Duodenal mucosa (tissue), 2 donors: ENCODE measurements around the gene PBXIP1.
"Not testable (repeated sequence)": the region's sequence is repeated elsewhere in the genome, so short reads cannot be mapped to it uniquely, and the experiment has no call there.

ENCODE experiments used
- H3K27ac ChIP-seq: one replicate; pipeline ENCODE4 v1.7.0; 2013; ENCODE audit warnings: low read depth, low read length
- H3K27me3 ChIP-seq, 2 donors: one replicate each; pipeline ENCODE4 v1.7.0; 2013; ENCODE audit warnings: low read length in 2 of 2, control low read depth in 1 of 2; ENCODE audit not compliant: insufficient read depth in 2 of 2, control insufficient read depth in 1 of 2
- H3K36me3 ChIP-seq, 2 donors: one replicate each; pipeline ENCODE4 v1.7.0; 2013; ENCODE audit warnings: low read length in 2 of 2, control low read depth in 1 of 2; ENCODE audit not compliant: insufficient read depth in 2 of 2, control insufficient read depth in 1 of 2
- H3K4me1 ChIP-seq, 2 donors: one replicate each; pipeline ENCODE4 v1.7.0; 2013; ENCODE audit warnings: low read length in 2 of 2, control low read depth in 1 of 2; ENCODE audit not compliant: insufficient read depth in 2 of 2, control insufficient read depth in 1 of 2
- H3K4me3 ChIP-seq, 2 donors: one replicate each; pipeline ENCODE4 v1.7.0; 2013; ENCODE audit warnings: low read length in 2 of 2, low read depth in 1 of 2
- H3K9ac ChIP-seq, 2 donors: one replicate each; pipeline ENCODE4 v1.7.0; 2013; ENCODE audit warnings: low read length in 2 of 2, low read depth in 1 of 2
- H3K9me3 ChIP-seq, 2 donors: one replicate each; pipeline ENCODE4 v1.7.0; 2013; ENCODE audit warnings: low read length in 2 of 2, control low read depth in 1 of 2; ENCODE audit not compliant: control insufficient read depth in 1 of 2

Gene PBXIP1

GRCh38 chr1:154994269-154994587 is 38.3 kb upstream of the PBXIP1 start:
- no peak overlapping the region for H3K9ac ChIP-seq
- no peak overlapping the region for H3K4me3 ChIP-seq
- H3K36me3 ChIP-seq, result peaks cover 4 to 15% of the 10 kb centered on the region in 2 donors
- no peaks in the 10 kb centered on the region for H3K9me3 ChIP-seq
- H3K4me1 ChIP-seq, result peaks cover 20 to 34% of the 10 kb centered on the region in 2 donors
- H3K27ac ChIP-seq, result no peak overlapping the region
- no peaks in the 10 kb centered on the region for H3K27me3 ChIP-seq

GRCh38 chr1:154993572-154994268 is 37.8 kb upstream of the PBXIP1 start, which contains the start of gene LENEP:
TSS of gene LENEP (plus strand) at chr1:154993586. CDS start at chr1:154993608, 22 bp downstream.
- Histone ChIP-seq H3K9me3 (no peaks in the 10 kb centered on the region), H3K36me3 (peaks cover 7 to 20% of the 10 kb centered on the region in 2 donors), H3K9ac (no peak within 1 kb of the TSS), H3K4me1 (peaks cover 20 to 34% of the 10 kb centered on the region in 2 donors), H3K27me3 (no peaks in the 10 kb centered on the region), H3K27ac (no peak within 1 kb of the TSS), H3K4me3 (no peak within 1 kb of the TSS)

- H3K4me3 ChIP-seq, result no peak overlapping the region
- no peak overlapping the region for H3K9ac ChIP-seq
- no peak overlapping the region for H3K27ac ChIP-seq
- peaks cover 13 to 28% of the 10 kb centered on the region in 2 donors for H3K36me3 ChIP-seq
- H3K27me3 ChIP-seq, result no peaks in the 10 kb centered on the region
- H3K9me3 ChIP-seq, result no peaks in the 10 kb centered on the region
- peaks cover 27 to 38% of the 10 kb centered on the region in 2 donors for H3K4me1 ChIP-seq
These were observed 37.0 kb upstream of the PBXIP1 start for GRCh38 chr1:154992721-154993571.

GRCh38 chr1:154990276-154990675 is 34.4 kb upstream of the PBXIP1 start:
- peaks cover 13 to 37% of the 10 kb centered on the region in 2 donors for H3K36me3 ChIP-seq
- H3K9me3 ChIP-seq, result no peaks in the 10 kb centered on the region
- no peaks in the 10 kb centered on the region for H3K27me3 ChIP-seq
- H3K4me3 ChIP-seq, result no peak overlapping the region
- no peak overlapping the region for H3K27ac ChIP-seq
- H3K9ac ChIP-seq, result no peak overlapping the region
- H3K4me1 ChIP-seq, result peaks cover 20 to 29% of the 10 kb centered on the region in 2 donors

GRCh38 chr1:154989195-154989860 is 33.4 kb upstream of the PBXIP1 start:
- H3K4me1 ChIP-seq, result peaks cover 20 to 23% of the 10 kb centered on the region in 2 donors
- peaks cover 13 to 37% of the 10 kb centered on the region in 2 donors for H3K36me3 ChIP-seq
- peak overlapping the region in 1 of 2 donors; percentile 38 for H3K4me3 ChIP-seq
- H3K9ac ChIP-seq, result no peak overlapping the region
- no peaks in the 10 kb centered on the region for H3K9me3 ChIP-seq
- H3K27ac ChIP-seq, result no peak overlapping the region
- H3K27me3 ChIP-seq, result no peaks in the 10 kb centered on the region

GRCh38 chr1:154988058-154988954 is 32.4 kb upstream of the PBXIP1 start:
- Histone ChIP-seq H3K9me3 (no peaks in the 10 kb centered on the region), H3K36me3 (peaks cover 13 to 37% of the 10 kb centered on the region in 2 donors), H3K4me3 (no peak overlapping the region), H3K27me3 (no peaks in the 10 kb centered on the region), H3K9ac (no peak overlapping the region), H3K27ac (no peak overlapping the region), H3K4me1 (peaks cover 27 to 30% of the 10 kb centered on the region in 2 donors)

GRCh38 chr1:154987326-154987725 is 31.4 kb upstream of the PBXIP1 start:
- peaks cover 13 to 33% of the 10 kb centered on the region in 2 donors for H3K36me3 ChIP-seq
- H3K9ac ChIP-seq, result no peak overlapping the region
- no peaks in the 10 kb centered on the region for H3K27me3 ChIP-seq
- peaks cover 29 to 35% of the 10 kb centered on the region in 2 donors for H3K4me1 ChIP-seq
- no peak overlapping the region for H3K4me3 ChIP-seq
- H3K9me3 ChIP-seq, result no peaks in the 10 kb centered on the region
- no peak overlapping the region for H3K27ac ChIP-seq

- Histone ChIP-seq H3K4me1 (peaks cover 31 to 37% of the 10 kb centered on the region in 2 donors), H3K36me3 (peaks cover 13 to 33% of the 10 kb centered on the region in 2 donors)
- H3K27ac ChIP-seq, H3K4me3 ChIP-seq, H3K9me3 ChIP-seq, H3K27me3 ChIP-seq, H3K9ac ChIP-seq: not testable (repeated sequence)
These were observed 30.8 kb upstream of the PBXIP1 start for GRCh38 chr1:154986736-154987135.

GRCh38 chr1:154983776-154984466 is 28.0 kb upstream of the PBXIP1 start:
- H3K4me1 ChIP-seq, result peaks cover 19 to 27% of the 10 kb centered on the region in 2 donors
- no peak overlapping the region for H3K27ac ChIP-seq
- H3K36me3 ChIP-seq, result peaks cover 8 to 23% of the 10 kb centered on the region in 2 donors
- peak overlapping the region; percentile 96 to 98 for H3K4me3 ChIP-seq
- H3K9me3 ChIP-seq, result no peaks in the 10 kb centered on the region
- H3K27me3 ChIP-seq, result no peaks in the 10 kb centered on the region
- peak overlapping the region; percentile 78 to 93 for H3K9ac ChIP-seq
